ENCODE measurements around the gene NEK1.
"Not testable (repeated sequence)": the region's sequence is repeated elsewhere in the genome, so short reads cannot be mapped to it uniquely, and the experiment has no call there.

NEK1 gene

DNA sequence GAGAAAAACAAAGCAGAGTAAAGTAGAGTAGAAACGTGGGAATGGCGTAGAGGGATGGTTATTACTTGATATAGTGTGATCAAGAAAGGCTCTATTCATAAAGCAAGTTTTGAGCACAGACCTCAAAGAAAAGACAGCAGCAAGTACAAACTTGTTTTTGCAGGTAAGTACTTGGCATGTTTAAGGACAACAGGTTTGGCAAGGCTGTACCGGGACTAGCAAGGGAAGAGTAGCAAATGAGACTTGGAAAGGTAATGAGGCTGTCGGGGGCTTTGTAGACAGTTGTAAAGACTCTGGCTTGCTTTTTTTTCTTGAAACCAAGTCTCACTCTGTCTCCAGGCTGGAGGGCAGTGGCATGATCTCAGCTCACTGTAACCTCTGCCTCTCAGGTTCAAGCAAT is 40.9 kb downstream of the NEK1 start:
- TF ChIP-seq PAX5 (IDR thresholded peaks at IDR 0.05; ENCODE audit: insufficient read depth, low read length, severe bottlenecking) (no peak), POU2F2 (IDR thresholded peaks at IDR 0.05; ENCODE audit: low read depth, low read length) (no peak), TAF1 (IDR thresholded peaks at IDR 0.05; ENCODE audit: low read depth, low read length) (no peak), POLR2A (IDR thresholded peaks at IDR 0.05; ENCODE audit: low read depth, low read length) (no peak), SPI1 (IDR thresholded peaks at IDR 0.05; ENCODE audit: low read depth, low read length) (no peak), POLR2AphosphoS5 (IDR thresholded peaks at IDR 0.05; ENCODE audit: low read depth, low read length) (no peak)
- DNase-seq (ENCODE audit: insufficient read length, low spot score), result no peak
- no peak for FAIRE-seq

DNA sequence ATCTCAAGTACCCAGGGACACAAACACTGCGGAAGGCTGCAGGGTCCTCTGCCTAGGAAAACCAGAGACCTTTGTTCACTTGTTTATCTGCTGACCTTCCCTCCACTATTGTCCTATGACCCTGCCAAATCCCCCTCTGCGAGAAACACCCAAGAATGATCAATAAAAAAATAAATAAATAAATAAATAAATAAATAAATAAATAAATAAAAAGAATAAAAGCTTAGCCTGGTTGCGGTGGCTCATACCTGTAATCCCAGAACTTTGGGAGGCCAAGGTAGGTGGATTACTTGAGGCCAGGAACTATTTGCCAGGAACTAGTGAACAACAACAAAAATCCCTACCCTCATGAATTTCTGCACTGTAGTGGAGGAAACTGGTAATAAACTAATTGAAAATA is 41.4 kb downstream of the NEK1 start:
- not testable (repeated sequence) for DNase-seq (ENCODE audit: insufficient read length, low spot score); FAIRE-seq

DNA sequence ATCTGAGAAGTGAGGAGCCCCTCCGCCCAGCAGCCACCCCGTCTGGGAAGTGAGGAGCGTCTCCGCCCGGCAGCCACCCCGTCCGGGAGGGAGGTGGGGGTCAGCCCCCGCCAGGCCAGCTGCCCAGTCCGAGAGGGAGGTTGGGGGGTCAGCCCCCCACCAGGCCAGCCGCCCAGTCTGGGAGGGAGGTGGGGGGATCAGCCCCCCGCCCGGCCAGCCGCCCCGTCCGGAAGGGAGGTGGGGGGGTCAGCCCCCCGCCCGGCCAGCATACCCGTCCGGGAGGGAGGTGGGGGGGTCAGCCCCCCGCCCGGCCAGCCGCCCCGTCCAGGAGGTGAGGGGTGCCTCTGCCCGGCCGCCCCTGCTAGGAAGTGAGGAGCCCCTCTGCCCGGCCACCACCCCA is 42.1 kb downstream of the NEK1 start:
- DNase-seq (ENCODE audit: insufficient read length, low spot score); FAIRE-seq: not testable (repeated sequence)

DNA sequence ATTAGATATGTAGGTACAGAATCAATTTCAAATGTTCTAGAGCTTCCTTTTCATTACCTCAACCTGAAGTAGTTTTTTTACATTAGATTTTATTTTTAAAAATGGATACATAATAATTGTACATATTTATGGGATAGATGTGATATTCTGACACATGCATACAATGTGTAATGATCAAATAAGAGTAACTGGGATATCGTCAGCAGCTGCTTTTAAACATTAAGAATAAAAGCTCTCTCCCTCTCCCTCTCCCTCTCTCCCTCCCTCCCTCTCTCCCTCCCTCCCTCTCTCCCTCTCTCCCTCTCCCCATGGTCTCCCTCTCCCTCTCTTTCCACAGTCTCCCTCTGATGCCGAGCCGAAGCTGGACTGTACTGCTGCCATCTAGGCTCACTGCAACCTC is 43.2 kb downstream of the NEK1 start:
- not testable (repeated sequence) for DNase-seq (ENCODE audit: insufficient read length, low spot score); FAIRE-seq

DNA sequence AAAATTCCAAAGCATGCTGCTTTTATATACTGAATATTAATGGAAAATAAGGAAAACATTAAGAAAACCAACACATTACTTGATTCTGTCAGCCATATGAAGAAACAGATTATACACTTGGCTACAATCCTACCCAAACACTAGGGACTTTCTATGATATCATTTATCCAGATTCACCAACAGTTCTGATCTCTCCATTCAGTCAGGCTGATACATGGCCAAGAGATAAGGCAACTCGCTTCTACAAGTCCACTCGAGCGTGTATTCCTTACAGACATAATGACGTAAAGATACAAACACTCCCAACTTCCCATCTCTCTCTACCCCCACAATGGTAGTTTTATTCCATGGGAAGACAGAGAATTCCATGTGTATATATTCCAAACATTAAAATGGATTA is 44.5 kb downstream of the NEK1 start:
- DNase-seq (ENCODE audit: insufficient read length, low spot score) (no peak), FAIRE-seq (no peak)
- no peak for TF ChIP-seq POU2F2 (IDR thresholded peaks at IDR 0.05; ENCODE audit: low read depth, low read length)
- no peak for TF ChIP-seq POLR2A (IDR thresholded peaks at IDR 0.05; ENCODE audit: low read depth, low read length)
- no peak for TF ChIP-seq SPI1 (IDR thresholded peaks at IDR 0.05; ENCODE audit: low read depth, low read length)
- no peak for TF ChIP-seq PAX5 (IDR thresholded peaks at IDR 0.05; ENCODE audit: insufficient read depth, low read length, severe bottlenecking)
- TF ChIP-seq POLR2AphosphoS5 (IDR thresholded peaks at IDR 0.05; ENCODE audit: low read depth, low read length), result no peak

DNA sequence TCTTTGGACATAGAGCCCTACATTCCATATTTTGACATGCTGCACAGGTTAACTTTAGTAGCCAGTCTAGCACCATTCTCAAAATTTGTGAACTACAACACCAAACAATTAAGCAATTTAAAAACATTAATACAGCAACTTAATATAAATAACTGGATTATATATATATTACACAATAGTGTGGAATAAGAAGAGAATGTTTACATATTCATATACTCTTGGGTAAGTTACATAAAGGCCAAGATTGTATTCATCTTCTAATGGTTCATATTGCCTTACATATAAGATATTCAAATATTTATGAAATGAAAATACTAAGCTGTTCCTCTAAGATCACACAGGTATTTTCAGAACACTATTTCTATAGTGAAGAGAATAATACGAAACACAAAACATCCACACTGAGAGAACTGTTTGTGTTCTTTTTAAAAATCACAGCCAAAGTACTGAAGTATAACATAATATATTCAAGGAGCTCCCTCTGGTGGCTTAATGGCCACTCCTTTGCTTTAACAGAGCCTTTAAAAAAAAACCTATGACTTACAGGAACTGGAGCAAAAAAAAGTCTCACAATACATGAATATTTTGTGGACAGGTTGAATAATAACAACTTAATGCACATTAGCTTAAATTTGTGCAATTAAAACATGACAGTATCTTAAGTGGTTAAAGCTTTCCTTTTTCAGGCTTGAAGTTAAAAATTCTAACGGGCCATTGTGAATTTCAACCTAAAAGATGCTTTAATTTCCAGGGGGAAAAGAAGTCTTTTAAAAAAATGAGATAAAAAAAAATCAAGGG is 46.2 kb downstream of the NEK1 start:
- no peak for FAIRE-seq
- DNase-seq (ENCODE audit: insufficient read length, low spot score), result peak; percentile 27
- TF ChIP-seq POU2F2 (IDR thresholded peaks at IDR 0.05; ENCODE audit: low read depth, low read length) (no peak), TAF1 (IDR thresholded peaks at IDR 0.05; ENCODE audit: low read depth, low read length) (no peak), POLR2A (IDR thresholded peaks at IDR 0.05; ENCODE audit: low read depth, low read length) (no peak), SPI1 (IDR thresholded peaks at IDR 0.05; ENCODE audit: low read depth, low read length) (no peak), PAX5 (IDR thresholded peaks at IDR 0.05; ENCODE audit: insufficient read depth, low read length, severe bottlenecking) (no peak), POLR2AphosphoS5 (IDR thresholded peaks at IDR 0.05; ENCODE audit: low read depth, low read length) (no peak)

DNA sequence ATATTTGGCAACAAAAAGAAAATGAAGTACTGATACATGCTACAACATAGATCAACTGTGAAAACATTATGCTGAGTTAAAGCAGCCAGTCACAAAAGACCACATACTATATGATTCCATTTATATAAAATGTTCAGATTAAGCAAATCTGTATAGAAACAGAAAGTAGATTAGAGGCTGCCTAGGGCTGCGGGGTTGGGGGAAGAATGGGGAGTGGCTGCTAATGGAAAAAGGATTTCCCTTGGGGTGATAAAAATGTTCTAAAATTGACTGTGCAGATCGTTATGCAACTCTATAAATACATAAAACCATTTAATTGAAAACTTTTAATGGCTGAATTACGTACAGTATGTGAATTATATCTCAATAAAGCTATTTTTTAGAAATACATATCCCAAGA is 46.8 kb downstream of the NEK1 start:
- FAIRE-seq (no peak), DNase-seq (ENCODE audit: insufficient read length, low spot score) (no peak)
- TF ChIP-seq POLR2AphosphoS5 (IDR thresholded peaks at IDR 0.05; ENCODE audit: low read depth, low read length), result no peak
- TF ChIP-seq SPI1 (IDR thresholded peaks at IDR 0.05; ENCODE audit: low read depth, low read length), result no peak
- no peak for TF ChIP-seq PAX5 (IDR thresholded peaks at IDR 0.05; ENCODE audit: insufficient read depth, low read length, severe bottlenecking)
- TF ChIP-seq POLR2A (IDR thresholded peaks at IDR 0.05; ENCODE audit: low read depth, low read length), result no peak
- no peak for TF ChIP-seq TAF1 (IDR thresholded peaks at IDR 0.05; ENCODE audit: low read depth, low read length)
- TF ChIP-seq POU2F2 (IDR thresholded peaks at IDR 0.05; ENCODE audit: low read depth, low read length), result no peak

DNA sequence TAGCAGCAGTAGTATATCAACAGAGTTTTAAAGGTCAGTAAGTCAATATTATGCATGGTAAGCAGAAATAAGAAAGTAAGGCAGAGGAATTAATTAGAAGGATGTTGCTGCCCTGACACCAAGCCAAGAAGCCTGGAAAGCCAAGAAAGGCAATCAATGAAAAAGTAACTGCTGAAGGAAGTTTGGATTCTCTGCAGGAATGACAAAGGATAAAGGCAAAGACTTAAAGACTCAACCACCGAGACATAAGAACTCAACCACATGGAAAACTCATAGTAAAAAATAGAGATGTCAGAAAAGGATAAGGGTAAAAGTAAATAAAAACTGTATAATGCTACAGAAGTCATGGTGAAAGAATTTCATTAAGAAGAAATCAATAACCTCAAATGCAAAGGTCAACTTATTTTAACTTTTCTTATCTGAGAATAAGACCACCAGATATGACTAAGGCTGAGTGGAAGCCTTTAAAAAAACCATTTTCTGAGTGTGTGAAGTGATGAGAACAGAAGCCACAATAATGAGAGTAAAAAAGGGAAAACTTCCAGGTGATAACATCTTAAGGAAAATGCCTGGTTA is 55.2 kb downstream of the NEK1 start:
- no peak for TF ChIP-seq POLR2AphosphoS5 (IDR thresholded peaks at IDR 0.05; ENCODE audit: low read depth, low read length)
- no peak for TF ChIP-seq TAF1 (IDR thresholded peaks at IDR 0.05; ENCODE audit: low read depth, low read length)
- TF ChIP-seq PAX5 (IDR thresholded peaks at IDR 0.05; ENCODE audit: insufficient read depth, low read length, severe bottlenecking), result no peak
- no peak for TF ChIP-seq POLR2A (IDR thresholded peaks at IDR 0.05; ENCODE audit: low read depth, low read length)
- no peak for TF ChIP-seq SPI1 (IDR thresholded peaks at IDR 0.05; ENCODE audit: low read depth, low read length)
- no peak for TF ChIP-seq POU2F2 (IDR thresholded peaks at IDR 0.05; ENCODE audit: low read depth, low read length)

DNA sequence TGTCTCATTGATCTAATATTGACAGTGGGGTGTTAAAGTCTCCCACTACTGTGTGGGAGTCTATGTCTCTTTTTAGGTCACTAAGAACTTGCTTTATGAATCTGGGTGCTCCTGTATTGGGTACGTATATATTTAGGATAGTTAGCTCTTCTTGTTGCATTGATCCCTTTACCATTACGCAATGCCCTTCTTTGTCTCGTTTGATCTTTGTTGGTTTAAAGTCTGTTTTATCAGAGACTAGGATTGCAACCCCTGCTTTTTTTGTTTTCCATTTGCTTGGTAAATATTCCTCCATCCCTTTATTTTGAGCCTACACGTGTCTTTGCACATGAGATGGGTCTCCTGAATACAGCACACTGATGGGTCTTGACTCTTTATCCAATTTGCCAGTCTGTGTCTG is 65.8 kb downstream of the NEK1 start:
- DNase-seq (ENCODE audit: insufficient read length, low spot score); FAIRE-seq: not testable (repeated sequence)

More for the DNA sequence above, 55.2 kb downstream of the NEK1 start:
- DNase-seq (ENCODE audit: insufficient read length, low spot score), result no peak
- FAIRE-seq, result no peak

DNA sequence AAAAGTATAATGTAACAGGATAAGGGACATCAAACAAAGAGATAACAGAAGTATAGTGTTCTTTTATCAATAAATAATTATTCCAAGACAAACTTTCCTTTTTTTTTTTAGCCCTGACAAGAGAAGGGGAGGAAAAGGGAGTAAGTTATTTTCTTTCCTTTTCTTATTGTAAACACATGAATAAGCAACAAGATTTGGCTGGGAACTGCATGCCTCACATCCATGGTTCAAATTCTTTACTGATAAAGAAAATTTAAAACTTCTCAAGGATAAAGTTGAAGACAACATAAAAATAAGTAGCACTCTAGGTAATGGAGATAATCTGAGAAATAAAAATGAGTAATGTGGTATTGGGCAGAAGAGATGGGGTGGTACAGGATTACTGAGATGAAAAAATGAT is 71.6 kb downstream of the NEK1 start:
- TF ChIP-seq PAX5 (IDR thresholded peaks at IDR 0.05; ENCODE audit: insufficient read depth, low read length, severe bottlenecking) (no peak), POLR2A (IDR thresholded peaks at IDR 0.05; ENCODE audit: low read depth, low read length) (no peak), SPI1 (IDR thresholded peaks at IDR 0.05; ENCODE audit: low read depth, low read length) (no peak), TAF1 (IDR thresholded peaks at IDR 0.05; ENCODE audit: low read depth, low read length) (no peak)
- FAIRE-seq (no peak), DNase-seq (ENCODE audit: insufficient read length, low spot score) (no peak)

DNA sequence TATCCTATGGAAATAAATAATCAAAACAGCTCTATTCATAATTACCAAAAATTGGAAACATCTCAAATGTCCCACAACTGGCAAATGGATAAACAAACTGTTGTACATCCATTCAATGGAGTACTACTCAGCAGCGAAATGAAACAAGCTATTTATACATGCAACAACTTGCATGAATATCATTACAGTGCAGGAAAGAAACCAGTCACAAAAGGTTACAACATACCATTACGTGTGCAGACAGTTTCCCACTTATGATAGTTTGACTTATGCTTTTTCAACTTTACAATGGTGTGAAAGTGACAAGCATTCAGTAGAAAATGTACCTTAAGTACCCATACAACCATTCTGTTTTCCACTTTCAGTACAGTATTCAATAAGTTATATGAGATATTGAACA is 82.3 kb downstream of the NEK1 start:
- TF ChIP-seq POLR2A (IDR thresholded peaks at IDR 0.05; ENCODE audit: low read depth, low read length) (no peak), PAX5 (IDR thresholded peaks at IDR 0.05; ENCODE audit: insufficient read depth, low read length, severe bottlenecking) (no peak), POU2F2 (IDR thresholded peaks at IDR 0.05; ENCODE audit: low read depth, low read length) (no peak), SPI1 (IDR thresholded peaks at IDR 0.05; ENCODE audit: low read depth, low read length) (no peak), TAF1 (IDR thresholded peaks at IDR 0.05; ENCODE audit: low read depth, low read length) (no peak), POLR2AphosphoS5 (IDR thresholded peaks at IDR 0.05; ENCODE audit: low read depth, low read length) (no peak)
- FAIRE-seq (peak; percentile 50), DNase-seq (ENCODE audit: insufficient read length, low spot score) (no peak)

Measured in GM12891 (cell line).